HepG2 (cell line): ENCODE results near the gene KCNQ5. TPM values are rescaled to one million over a fixed set of nuclear protein-coding genes. Genes with fewer than 3 reads are reported as not detected.

ENCODE experiments used
- ATAC-seq: fragments of 200-7000 bp; cut with Tn5 transposase; 3 replicates; pipeline ENCODE4 v1.9.1; 2020; ENCODE audit warnings: mild to moderate bottlenecking, moderate library complexity
- BruUV-seq: library from RNA; stranded (reverse); fragments of 400-500 nt; replicated peaks from 2 replicates; lab custom pipeline; 2021; lab: Mats Ljungman, UMichigan
- CTCF ChIA-PET: fragments of 300-600 bp; formaldehyde crosslinking; extraction: SDS; loops from one replicate; lab custom pipeline; 2021; ENCODE audit warnings: low total read pairs, inconsistent platforms, low intra/inter-chr PET ratio; lab: Yijun Ruan, JAX
- POLR2A ChIA-PET: fragments of 350-600 bp; sonication (Branson Sonifier 250); formaldehyde crosslinking; loops from one replicate; lab custom pipeline; 2020; ENCODE audit warnings: antibody characterized with exemption, inconsistent platforms; lab: Yijun Ruan, JAX
- DNase-seq: peaks from one replicate; pipeline ENCODE4 v3.0.0-alpha.2; 2015; ENCODE audit warnings: low spot score
- FAIRE-seq: peaks from 3 replicates; lab custom pipeline; 2011; peaks lifted over from hg19 to GRCh38; lab: Jason Lieb, UNC
- H2AFZ ChIP-seq: one replicate; pipeline ENCODE4 v1.6.1; 2011; ENCODE audit warnings: low read length, inconsistent platforms
- H3K27ac ChIP-seq: fragments of 300-600 bp; 3 replicates; pipeline ENCODE4 v1.8.0; 2011; ENCODE audit warnings: mixed run types, mild to moderate bottlenecking, mixed read lengths, low read length, inconsistent platforms; ENCODE audit not compliant: insufficient read depth; ENCODE audit errors: extremely low read length
- H3K27me3 ChIP-seq, 2 experiments: fragments of 200-600 bp in 1 of 2; 2 replicates in 1 of 2; 3 replicates in 1 of 2; pipeline versions ENCODE4 v1.6.0 to v1.8.0; 2011; ENCODE audit warnings: low read length in 2 of 2, mild to moderate bottlenecking in 2 of 2, moderate library complexity in 2 of 2, inconsistent platforms in 1 of 2; ENCODE audit not compliant: insufficient read depth in 2 of 2, control insufficient read depth in 1 of 2
- H3K36me3 ChIP-seq, 2 experiments: fragments of 200-600 bp in 1 of 2; replicated peaks in 1 of 2; 2 replicates in 1 of 2; 3 replicates in 1 of 2; pipeline versions ENCODE4 v1.5.1 to v1.8.0; 2011; ENCODE audit warnings: low read length in 2 of 2, inconsistent platforms in 1 of 2; ENCODE audit not compliant: insufficient read depth in 2 of 2, control insufficient read depth in 1 of 2
- H3K4me1 ChIP-seq: 2 replicates; pipeline ENCODE4 v1.5.1; 2012; ENCODE audit warnings: low read length, inconsistent platforms; ENCODE audit not compliant: insufficient read depth
- H3K4me2 ChIP-seq: 2 replicates; pipeline ENCODE4 v1.6.0; 2011; ENCODE audit warnings: low read depth, low read length, inconsistent platforms
- H3K4me3 ChIP-seq, 3 experiments: fragments of 200-600 bp in 1 of 3; sonication (generic), shearing (Covaris generic) in 1 of 3; replicated peaks in 1 of 3; 2 replicates each; pipeline ENCODE4 v1.5.1; 2011 to 2016; ENCODE audit warnings: low read length in 3 of 3, inconsistent platforms in 2 of 3, low read depth in 2 of 3, mild to moderate bottlenecking in 2 of 3, control low read depth in 1 of 3, mixed read lengths in 1 of 3; ENCODE audit not compliant: insufficient read depth in 1 of 3
- H3K79me2 ChIP-seq: one replicate; pipeline ENCODE4 v1.6.1; 2011; ENCODE audit warnings: low read length, inconsistent platforms; ENCODE audit not compliant: insufficient read depth
- H3K9ac ChIP-seq: 2 replicates; pipeline ENCODE4 v1.6.0; 2011; ENCODE audit warnings: mild to moderate bottlenecking, low read depth, low read length, inconsistent platforms; ENCODE audit not compliant: insufficient read depth
- H3K9me3 ChIP-seq: 2 replicates; pipeline ENCODE4 v1.5.1; 2012; ENCODE audit warnings: mild to moderate bottlenecking, low read length
- H4K20me1 ChIP-seq: 2 replicates; pipeline ENCODE4 v1.6.0; 2011; ENCODE audit warnings: inconsistent platforms, mild to moderate bottlenecking, low read length, moderate library complexity; ENCODE audit not compliant: insufficient read depth
- CCDC6 ChIP-seq: sonication (generic); formaldehyde crosslinking; IDR thresholded peaks from 2 replicates; pipeline ENCODE4 v1.8.1; 2022; ENCODE audit warnings: mild to moderate bottlenecking, missing genetic modification reagents, moderate library complexity
- ERF ChIP-seq: IDR thresholded peaks from 2 replicates; pipeline ENCODE4 v1.6.1; 2018; ENCODE audit warnings: missing biosample characterization, missing genetic modification reagents
- MTF2 ChIP-seq: sonication (generic); formaldehyde crosslinking; IDR thresholded peaks from 2 replicates; pipeline ENCODE4 v1.5.0; 2020; ENCODE audit warnings: missing genetic modification reagents, borderline replicate concordance
- PITX1 ChIP-seq: sonication (generic); formaldehyde crosslinking; IDR thresholded peaks from 2 replicates; pipeline ENCODE4 v1.5.1; 2020; ENCODE audit warnings: mild to moderate bottlenecking, missing genetic modification reagents
- RFXANK ChIP-seq: IDR thresholded peaks from 2 replicates; pipeline ENCODE4 v1.6.1; 2016
- SAP130 ChIP-seq: IDR thresholded peaks from 2 replicates; pipeline ENCODE4 v1.6.1; 2016; ENCODE audit warnings: low read depth
- SNRNP70 ChIP-seq: fragments of 200-400 bp; formaldehyde crosslinking; IDR thresholded peaks from 2 replicates; pipeline ENCODE4 v1.6.1; 2017; ENCODE audit warnings: mild to moderate bottlenecking, low read depth, low read length, moderate library complexity
- ZC3H4 ChIP-seq: sonication (generic); formaldehyde crosslinking; IDR thresholded peaks from 2 replicates; pipeline ENCODE4 v1.4.0; 2020; ENCODE audit warnings: missing genetic modification reagents, borderline replicate concordance
- ZFP36L2 ChIP-seq: sonication (generic); formaldehyde crosslinking; IDR thresholded peaks from 2 replicates; pipeline ENCODE4 v1.4.0; 2020; ENCODE audit warnings: missing genetic modification reagents
- ZNF296 ChIP-seq: sonication (generic); formaldehyde crosslinking; conservative IDR thresholded peaks from 2 replicates; pipeline ENCODE4 v1.5.0; 2020; ENCODE audit warnings: mild to moderate bottlenecking, missing genetic modification reagents
- WGBS: methylation state at CpG from one replicate; pipeline ENCODE4 v1.1.6; 2017; ENCODE audit warnings: low lambda C conversion rate; 5-methylcytosine and 5-hydroxymethylcytosine counted together
- in situ Hi-C: cut with HindIII; loops from 2 replicates; pipeline ENCODE4 v1.10.0; 2017; ENCODE audit warnings: low pct_unique_long_range_greater_than_20kb; ENCODE audit not compliant: extremely low pct_ligation_motif_present
- intact Hi-C: fragments of 100-400 bp; cut with micrococcal nuclease; formaldehyde crosslinking; loops from one replicate; pipeline ENCODE4 v1.10.0; 2022; ENCODE audit not compliant: unreplicated experiment
- polyA plus RNA-seq, 8 experiments: library from polyadenylated mRNA; depleted of rRNA in 3 of 8; stranded (reverse) in 7 of 8; unstranded in 1 of 8; fragments of >200 nt; fragmentation: Illumina TruSeq in 4 of 8; extraction: Trizol in 4 of 8; gene quantifications; 2 replicates each; pipeline versions ENCODE4 v1.2.1 to v1.2.3, GENCODE V29; 2011 to 2016; ENCODE audit warnings: low read depth in 4 of 8, missing spikeins in 1 of 8, mixed read lengths in 1 of 8; ENCODE audit not compliant: insufficient read depth in 1 of 8
- total RNA-seq, 5 experiments: library from RNA; depleted of rRNA; stranded (reverse); fragments of >200 nt; fragmentation: Illumina TruSeq; extraction: Trizol; gene quantifications; 2 replicates each; pipeline ENCODE4 v1.2.3, GENCODE V29; 2016; ENCODE audit warnings: low read depth in 1 of 5
- TF ChIP-seq, protein P1 (sequence below): fragments of 450-650 bp; IDR thresholded peaks from 2 replicates; pipeline ENCODE4 v1.6.1; 2016

Gene KCNQ5
- total and polyA plus RNA-seq, 2 of the 13 experiments (the other 11 are each of a cell fraction or from before 2014, with no cell fraction given): 0.04 TPM; not detected in 1

DNA sequence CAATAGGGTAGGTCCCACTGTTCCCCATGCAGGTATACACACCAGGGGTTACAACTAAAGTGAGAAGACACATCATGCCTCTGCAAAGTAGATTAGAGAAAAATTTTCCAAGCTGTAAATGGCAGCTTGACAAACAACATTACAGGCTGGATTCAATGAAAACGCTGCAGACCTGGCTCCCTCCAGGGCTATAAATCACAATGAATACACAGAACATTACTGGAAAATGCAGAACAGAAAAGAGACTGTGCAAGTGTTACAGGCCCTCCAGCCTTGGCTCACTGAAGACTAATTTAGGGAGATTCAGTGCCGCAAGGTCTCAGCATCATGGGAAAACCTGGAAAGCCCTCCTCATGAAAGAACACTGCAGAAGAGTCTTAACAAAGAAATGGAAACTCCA is 395.6 kb downstream of the KCNQ5 start:
- Histone ChIP-seq H4K20me1 (no peaks in the 10 kb centered on the region), H3K4me3 (no peak overlapping the region), H3K9ac (no peak overlapping the region), H3K27me3 (no peaks in the 10 kb centered on the region), H3K79me2 (no peaks in the 10 kb centered on the region), H3K36me3 (no peaks in the 10 kb centered on the region), H3K9me3 (no peaks in the 10 kb centered on the region), H2AFZ (no peak overlapping the region), H3K4me2 (no peak overlapping the region), H3K27ac (no peak overlapping the region), H3K4me1 (no peaks in the 10 kb centered on the region)
- in situ Hi-C loops: no loop called here
- CTCF ChIA-PET: no interaction called here
- 14% methylated on average over 2 of the region's 2 CpGs for WGBS
- BruUV-seq: no TSS peak
- POLR2A ChIA-PET: no interaction called here
- FAIRE-seq (no peak), DNase-seq (no peak), ATAC-seq (no peak)
- intact Hi-C loops: no loop called here
- TF ChIP-seq ZFP36L2 (CRISPR knock-in tag) (no peak), ZC3H4 (no peak), RFXANK (CRISPR knock-in tag) (no peak), MTF2 (CRISPR knock-in tag) (no peak), ERF (no peak), SNRNP70 (no peak), SAP130 (CRISPR knock-in tag) (no peak), PITX1 (CRISPR knock-in tag) (no peak), CCDC6 (CRISPR knock-in tag) (no peak), ZNF296 (CRISPR knock-in tag) (no peak)

- 0% methylated on average over 1 of the region's 1 CpG for WGBS
- Histone ChIP-seq H3K4me1 (no peaks in the 10 kb centered on the region), H2AFZ (no peak overlapping the region), H3K4me3 (no peak overlapping the region), H3K79me2 (no peaks in the 10 kb centered on the region), H3K9me3 (no peaks in the 10 kb centered on the region), H4K20me1 (no peaks in the 10 kb centered on the region), H3K36me3 (no peaks in the 10 kb centered on the region), H3K27me3 (no peaks in the 10 kb centered on the region; a peak in 1 of 5 replicates), H3K4me2 (no peak overlapping the region), H3K27ac (no peak overlapping the region), H3K9ac (no peak overlapping the region)
- ChIA-PET CTCF (no interaction called here), POLR2A (no interaction called here)
- no peak for DNase-seq
- BruUV-seq: no TSS peak
- intact Hi-C loops: no loop called here
- TF ChIP-seq, protein P1, sequence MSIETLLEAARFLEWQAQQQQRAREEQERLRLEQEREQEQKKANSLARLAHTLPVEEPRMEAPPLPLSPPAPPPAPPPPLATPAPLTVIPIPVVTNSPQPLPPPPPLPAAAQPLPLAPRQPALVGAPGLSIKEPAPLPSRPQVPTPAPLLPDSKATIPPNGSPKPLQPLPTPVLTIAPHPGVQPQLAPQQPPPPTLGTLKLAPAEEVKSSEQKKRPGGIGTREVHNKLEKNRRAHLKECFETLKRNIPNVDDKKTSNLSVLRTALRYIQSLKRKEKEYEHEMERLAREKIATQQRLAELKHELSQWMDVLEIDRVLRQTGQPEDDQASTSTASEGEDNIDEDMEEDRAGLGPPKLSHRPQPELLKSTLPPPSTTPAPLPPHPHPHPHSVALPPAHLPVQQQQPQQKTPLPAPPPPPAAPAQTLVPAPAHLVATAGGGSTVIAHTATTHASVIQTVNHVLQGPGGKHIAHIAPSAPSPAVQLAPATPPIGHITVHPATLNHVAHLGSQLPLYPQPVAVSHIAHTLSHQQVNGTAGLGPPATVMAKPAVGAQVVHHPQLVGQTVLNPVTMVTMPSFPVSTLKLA: no peak
- in situ Hi-C loops: no loop called here
- no peak for FAIRE-seq
- no peak for ATAC-seq
Observed at GRCh38 chr6:73024598-73024997, 402.7 kb downstream of the KCNQ5 start.
